ENCODE measurements around the gene TSTD1. TPM values are rescaled to one million over a fixed set of nuclear protein-coding genes. Genes with fewer than 3 reads are reported as not detected.

TSTD1 gene
- total and polyA plus RNA-seq, 10 of the 15 experiments (the other 5 are each of a cell fraction or from before 2014, with no cell fraction given): 33.3 to 145 (median 89.4) TPM

DNA sequence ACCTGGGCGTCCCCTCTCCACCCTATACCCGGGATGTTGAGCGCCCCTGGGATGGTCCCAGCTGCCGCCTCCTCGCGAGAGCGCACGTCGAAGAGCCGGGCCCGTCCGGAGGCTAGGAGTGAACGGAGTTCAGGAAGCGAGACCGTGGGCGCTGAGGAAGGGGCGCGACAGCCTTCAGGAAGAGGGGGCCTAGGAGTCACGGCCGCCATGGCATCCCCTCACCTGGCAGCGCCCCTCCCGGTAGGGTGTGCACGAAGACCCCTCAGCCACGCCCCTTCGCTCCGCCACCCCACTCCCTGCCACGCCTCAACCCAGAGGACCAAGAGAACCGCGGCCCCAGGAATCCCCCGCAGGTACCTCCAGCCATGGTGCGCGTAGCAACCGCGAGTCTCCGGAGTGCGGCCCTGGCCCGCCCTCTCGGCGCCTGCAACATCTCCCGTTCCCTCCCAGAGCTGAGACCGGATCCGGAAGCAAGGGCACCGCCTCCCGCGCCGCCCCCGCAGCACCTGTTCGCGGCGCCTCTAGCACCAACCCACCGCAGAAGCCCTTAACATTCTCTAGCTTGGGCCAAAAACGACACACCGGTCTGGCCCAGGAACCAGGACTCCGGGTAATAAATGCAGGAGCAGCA is at the start of gene TSTD1 (continued):
- TF ChIP-seq ZNF592 (IDR thresholded peaks at IDR 0.05) (no peak), ZNF207 (IDR thresholded peaks at IDR 0.05; ENCODE audit: borderline replicate concordance) (no peak), HDAC2 (IDR thresholded peaks at IDR 0.05) (no peak), TCF12 (IDR thresholded peaks at IDR 0.05; ENCODE audit: low read depth, low read length) (peak; percentile 98), BHLHE40 (IDR thresholded peaks at IDR 0.05; ENCODE audit: borderline replicate concordance in 1 of 2, low read depth in 2 of 2, low read length in 1 of 2) (peak; percentile 19 to 66; a peak in 1 of 4 replicates), REST (IDR thresholded peaks at IDR 0.05; ENCODE audit: low read depth, low read length) (no peak), GATAD2B (conservative IDR thresholded peaks at IDR 0.05; ENCODE audit: low read depth) (peak; percentile 78), IRF4 (IDR thresholded peaks at IDR 0.05; ENCODE audit: low read depth, low read length) (no peak), YY1 (IDR thresholded peaks at IDR 0.05; ENCODE audit: low read depth, low read length) (peak; percentile 58; the same call in 1 of the 2 replicates), SP1 (IDR thresholded peaks at IDR 0.05; ENCODE audit: low read depth, low read length) (peak; percentile 29), TCF7 (IDR thresholded peaks at IDR 0.05; ENCODE audit: borderline replicate concordance) (no peak), CEBPB (IDR thresholded peaks at IDR 0.05; ENCODE audit: borderline replicate concordance in 1 of 2, low read depth in 2 of 2, low read length in 2 of 2) (no peak), ASH2L (IDR thresholded peaks at IDR 0.05; ENCODE audit: borderline replicate concordance, low read depth) (no peak)
- TF ChIP-seq, protein P1, sequence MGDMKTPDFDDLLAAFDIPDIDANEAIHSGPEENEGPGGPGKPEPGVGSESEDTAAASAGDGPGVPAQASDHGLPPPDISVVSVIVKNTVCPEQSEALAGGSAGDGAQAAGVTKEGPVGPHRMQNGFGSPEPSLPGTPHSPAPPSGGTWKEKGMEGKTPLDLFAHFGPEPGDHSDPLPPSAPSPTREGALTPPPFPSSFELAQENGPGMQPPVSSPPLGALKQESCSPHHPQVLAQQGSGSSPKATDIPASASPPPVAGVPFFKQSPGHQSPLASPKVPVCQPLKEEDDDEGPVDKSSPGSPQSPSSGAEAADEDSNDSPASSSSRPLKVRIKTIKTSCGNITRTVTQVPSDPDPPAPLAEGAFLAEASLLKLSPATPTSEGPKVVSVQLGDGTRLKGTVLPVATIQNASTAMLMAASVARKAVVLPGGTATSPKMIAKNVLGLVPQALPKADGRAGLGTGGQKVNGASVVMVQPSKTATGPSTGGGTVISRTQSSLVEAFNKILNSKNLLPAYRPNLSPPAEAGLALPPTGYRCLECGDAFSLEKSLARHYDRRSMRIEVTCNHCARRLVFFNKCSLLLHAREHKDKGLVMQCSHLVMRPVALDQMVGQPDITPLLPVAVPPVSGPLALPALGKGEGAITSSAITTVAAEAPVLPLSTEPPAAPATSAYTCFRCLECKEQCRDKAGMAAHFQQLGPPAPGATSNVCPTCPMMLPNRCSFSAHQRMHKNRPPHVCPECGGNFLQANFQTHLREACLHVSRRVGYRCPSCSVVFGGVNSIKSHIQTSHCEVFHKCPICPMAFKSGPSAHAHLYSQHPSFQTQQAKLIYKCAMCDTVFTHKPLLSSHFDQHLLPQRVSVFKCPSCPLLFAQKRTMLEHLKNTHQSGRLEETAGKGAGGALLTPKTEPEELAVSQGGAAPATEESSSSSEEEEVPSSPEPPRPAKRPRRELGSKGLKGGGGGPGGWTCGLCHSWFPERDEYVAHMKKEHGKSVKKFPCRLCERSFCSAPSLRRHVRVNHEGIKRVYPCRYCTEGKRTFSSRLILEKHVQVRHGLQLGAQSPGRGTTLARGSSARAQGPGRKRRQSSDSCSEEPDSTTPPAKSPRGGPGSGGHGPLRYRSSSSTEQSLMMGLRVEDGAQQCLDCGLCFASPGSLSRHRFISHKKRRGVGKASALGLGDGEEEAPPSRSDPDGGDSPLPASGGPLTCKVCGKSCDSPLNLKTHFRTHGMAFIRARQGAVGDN (IDR thresholded peaks at IDR 0.05): peak; percentile 80
- TF ChIP-seq, protein P2, sequence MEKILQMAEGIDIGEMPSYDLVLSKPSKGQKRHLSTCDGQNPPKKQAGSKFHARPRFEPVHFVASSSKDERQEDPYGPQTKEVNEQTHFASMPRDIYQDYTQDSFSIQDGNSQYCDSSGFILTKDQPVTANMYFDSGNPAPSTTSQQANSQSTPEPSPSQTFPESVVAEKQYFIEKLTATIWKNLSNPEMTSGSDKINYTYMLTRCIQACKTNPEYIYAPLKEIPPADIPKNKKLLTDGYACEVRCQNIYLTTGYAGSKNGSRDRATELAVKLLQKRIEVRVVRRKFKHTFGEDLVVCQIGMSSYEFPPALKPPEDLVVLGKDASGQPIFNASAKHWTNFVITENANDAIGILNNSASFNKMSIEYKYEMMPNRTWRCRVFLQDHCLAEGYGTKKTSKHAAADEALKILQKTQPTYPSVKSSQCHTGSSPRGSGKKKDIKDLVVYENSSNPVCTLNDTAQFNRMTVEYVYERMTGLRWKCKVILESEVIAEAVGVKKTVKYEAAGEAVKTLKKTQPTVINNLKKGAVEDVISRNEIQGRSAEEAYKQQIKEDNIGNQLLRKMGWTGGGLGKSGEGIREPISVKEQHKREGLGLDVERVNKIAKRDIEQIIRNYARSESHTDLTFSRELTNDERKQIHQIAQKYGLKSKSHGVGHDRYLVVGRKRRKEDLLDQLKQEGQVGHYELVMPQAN (conservative IDR thresholded peaks at IDR 0.05): peak; percentile 50; the same call in 1 of the 2 replicates
